ENCODE measurements around the gene TPST2.

TPST2 gene

GRCh38 chr22:26513838-26514237 is 76.1 kb downstream of the TPST2 start:
- Histone ChIP-seq H4K12ac (ENCODE audit: low read depth, low read length) (no peak overlapping the region), H3K18ac (ENCODE audit: low read length) (no peak overlapping the region), H3K9me3 (ENCODE audit: insufficient read depth, low read depth, low read length) (peaks cover 4% of the 10 kb centered on the region), H3K36me3 (ENCODE audit: control insufficient read depth in 1 of 2, insufficient read depth in 2 of 2, low read length in 2 of 2) (peaks cover 10 to 13% of the 10 kb centered on the region in 2 experiments), H2BK5ac (ENCODE audit: low read depth, low read length, poor library complexity) (no peak overlapping the region), H2AK5ac (ENCODE audit: low read length) (no peak overlapping the region), H2BK120ac (ENCODE audit: insufficient read depth, low read length, poor library complexity) (no peak overlapping the region), H3K79me1 (ENCODE audit: low read length) (peaks cover 3% of the 10 kb centered on the region), H3K23ac (ENCODE audit: low read length) (no peak overlapping the region), H3K79me2 (ENCODE audit: control insufficient read depth, insufficient read depth, low read length, poor library complexity) (peaks cover 3% of the 10 kb centered on the region), H3K27me3 (ENCODE audit: insufficient read depth, low read length) (no peaks in the 10 kb centered on the region), H3K27ac (ENCODE audit: low read depth, low read length) (no peak overlapping the region), H2AFZ (ENCODE audit: insufficient read depth, low read length, poor library complexity) (no peak overlapping the region), H4K8ac (ENCODE audit: low read depth, low read length) (no peak overlapping the region), H3K4ac (ENCODE audit: low read depth, low read length) (no peak overlapping the region), H3K4me2 (ENCODE audit: low read length) (no peak overlapping the region), H3K9ac (ENCODE audit: low read length) (no peak overlapping the region), H3K4me3 (ENCODE audit: low read depth, low read length) (no peak overlapping the region), H2BK12ac (ENCODE audit: low read length) (no peak overlapping the region), H3K4me1 (ENCODE audit: control insufficient read depth in 1 of 2, insufficient read depth in 2 of 2, low read length in 2 of 2) (peaks cover 5 to 8% of the 10 kb centered on the region in 2 experiments), H4K91ac (ENCODE audit: low read depth, low read length) (no peak overlapping the region), H3K14ac (ENCODE audit: low read length) (no peak overlapping the region)
- WGBS (ENCODE audit: extremely low coverage, insufficient coverage, insufficient read length): no CpG with 5 or more reads among the region's 1 CpG
- no peak for DNase-seq

DNA sequence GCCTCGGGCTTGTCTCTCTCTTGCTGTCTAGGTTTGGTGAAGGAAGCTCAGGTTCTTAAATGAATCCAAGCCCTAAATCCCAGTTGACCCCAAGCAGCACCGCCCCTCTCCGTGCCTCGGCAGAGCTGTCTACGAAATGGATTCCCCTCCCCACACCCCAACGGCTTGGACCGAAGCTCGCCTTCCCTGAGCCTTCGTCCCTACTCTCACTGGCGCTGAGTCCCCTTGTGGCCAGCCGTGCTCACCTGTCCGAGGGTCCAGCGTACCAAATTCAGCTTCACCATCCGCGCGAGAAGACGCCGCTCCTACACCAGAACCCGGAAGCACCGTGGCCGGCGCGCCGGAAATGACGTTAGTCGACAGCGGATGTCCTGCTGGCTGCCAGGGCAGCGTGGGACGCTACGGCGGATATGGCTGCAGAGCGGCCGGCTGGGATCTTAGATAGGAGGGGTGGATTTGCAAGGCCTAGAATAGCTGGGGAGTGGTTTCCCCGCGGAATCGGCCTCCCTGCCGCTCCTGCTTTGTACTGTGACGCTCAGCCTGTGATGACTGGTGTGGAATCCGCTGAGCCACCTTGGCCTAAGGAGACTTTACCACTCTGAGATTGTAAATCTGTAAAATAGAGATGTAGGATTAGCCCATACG is 77.7 kb downstream of the TPST2 start, which contains the start of gene TFIP11:
TSS of gene TFIP11 (minus strand) at position 325 of the 645 bp plus-strand sequence. CDS start 2,201 bp downstream, outside the sequence.
- peak within 1 kb of the TSS; percentile 86 for H3K4me2 ChIP-seq (ENCODE audit: low read length)
- peak within 1 kb of the TSS; percentile 47 for H4K91ac ChIP-seq (ENCODE audit: low read depth, low read length)
- no peak within 1 kb of the TSS for H3K23ac ChIP-seq (ENCODE audit: low read length)
- no peak within 1 kb of the TSS for H2BK120ac ChIP-seq (ENCODE audit: insufficient read depth, low read length, poor library complexity)
- H3K27ac ChIP-seq (ENCODE audit: low read depth, low read length): no peak within 1 kb of the TSS
- peak within 1 kb of the TSS; percentile 84 for H4K12ac ChIP-seq (ENCODE audit: low read depth, low read length)
- peak within 1 kb of the TSS; percentile 98 for H3K9ac ChIP-seq (ENCODE audit: low read length)
- peaks cover 16 to 17% of the 10 kb centered on the region in 2 experiments for H3K36me3 ChIP-seq (ENCODE audit: control insufficient read depth in 1 of 2, insufficient read depth in 2 of 2, low read length in 2 of 2)
- no peak within 1 kb of the TSS for H2BK12ac ChIP-seq (ENCODE audit: low read length)
- H3K4ac ChIP-seq (ENCODE audit: low read depth, low read length): peak within 1 kb of the TSS; percentile 22
- peaks cover 5 to 8% of the 10 kb centered on the region in 2 experiments for H3K4me1 ChIP-seq (ENCODE audit: control insufficient read depth in 1 of 2, insufficient read depth in 2 of 2, low read length in 2 of 2)
- peak; percentile 95 to 97 for DNase-seq
- peaks cover 3% of the 10 kb centered on the region for H3K79me2 ChIP-seq (ENCODE audit: control insufficient read depth, insufficient read depth, low read length, poor library complexity)
- H2AFZ ChIP-seq (ENCODE audit: insufficient read depth, low read length, poor library complexity): peak within 1 kb of the TSS; percentile 27
- peak within 1 kb of the TSS; percentile 96 for H3K4me3 ChIP-seq (ENCODE audit: low read depth, low read length)
- no peak within 1 kb of the TSS for H2AK5ac ChIP-seq (ENCODE audit: low read length)
- peaks cover 5% of the 10 kb centered on the region for H3K9me3 ChIP-seq (ENCODE audit: insufficient read depth, low read depth, low read length)
- H3K27me3 ChIP-seq (ENCODE audit: insufficient read depth, low read length): no peaks in the 10 kb centered on the region
- H3K79me1 ChIP-seq (ENCODE audit: low read length): peaks cover 3% of the 10 kb centered on the region
- no peak within 1 kb of the TSS for H2BK5ac ChIP-seq (ENCODE audit: low read depth, low read length, poor library complexity)
- WGBS (ENCODE audit: extremely low coverage, insufficient coverage, insufficient read length): no CpG with 5 or more reads among the region's 40 CpGs
- peak within 1 kb of the TSS; percentile 52 for H3K18ac ChIP-seq (ENCODE audit: low read length)
- H3K14ac ChIP-seq (ENCODE audit: low read length): peak within 1 kb of the TSS; percentile 69
- peak within 1 kb of the TSS; percentile 73 for H4K8ac ChIP-seq (ENCODE audit: low read depth, low read length)

GRCh38 chr22:26508148-26508547 is 81.8 kb downstream of the TPST2 start:
- Histone ChIP-seq H4K91ac (ENCODE audit: low read depth, low read length) (no peak overlapping the region), H3K36me3 (ENCODE audit: control insufficient read depth in 1 of 2, insufficient read depth in 2 of 2, low read length in 2 of 2) (peaks cover 35 to 42% of the 10 kb centered on the region in 2 experiments), H2BK5ac (ENCODE audit: low read depth, low read length, poor library complexity) (no peak overlapping the region), H2BK12ac (ENCODE audit: low read length) (no peak overlapping the region), H3K4me3 (ENCODE audit: low read depth, low read length) (no peak overlapping the region), H4K8ac (ENCODE audit: low read depth, low read length) (no peak overlapping the region), H3K79me1 (ENCODE audit: low read length) (peaks cover 3% of the 10 kb centered on the region), H3K23ac (ENCODE audit: low read length) (no peak overlapping the region), H2BK120ac (ENCODE audit: insufficient read depth, low read length, poor library complexity) (no peak overlapping the region), H3K4me2 (ENCODE audit: low read length) (no peak overlapping the region), H3K27ac (ENCODE audit: low read depth, low read length) (no peak overlapping the region), H3K79me2 (ENCODE audit: control insufficient read depth, insufficient read depth, low read length, poor library complexity) (peaks cover 3% of the 10 kb centered on the region), H3K27me3 (ENCODE audit: insufficient read depth, low read length) (no peaks in the 10 kb centered on the region), H3K9me3 (ENCODE audit: insufficient read depth, low read depth, low read length) (peaks cover 3% of the 10 kb centered on the region), H3K14ac (ENCODE audit: low read length) (no peak overlapping the region), H3K18ac (ENCODE audit: low read length) (no peak overlapping the region), H3K4me1 (ENCODE audit: control insufficient read depth in 1 of 2, insufficient read depth in 2 of 2, low read length in 2 of 2) (peaks cover 5 to 8% of the 10 kb centered on the region in 2 experiments), H3K9ac (ENCODE audit: low read length) (no peak overlapping the region), H3K4ac (ENCODE audit: low read depth, low read length) (no peak overlapping the region), H2AFZ (ENCODE audit: insufficient read depth, low read length, poor library complexity) (no peak overlapping the region), H4K12ac (ENCODE audit: low read depth, low read length) (no peak overlapping the region), H2AK5ac (ENCODE audit: low read length) (no peak overlapping the region)
- no peak for DNase-seq

- DNase-seq: no peak
- Histone ChIP-seq H3K23ac (ENCODE audit: low read length) (no peak overlapping the region), H3K4me3 (ENCODE audit: low read depth, low read length) (no peak overlapping the region), H3K27me3 (ENCODE audit: insufficient read depth, low read length) (no peaks in the 10 kb centered on the region), H2AFZ (ENCODE audit: insufficient read depth, low read length, poor library complexity) (no peak overlapping the region), H2BK12ac (ENCODE audit: low read length) (no peak overlapping the region), H2AK5ac (ENCODE audit: low read length) (no peak overlapping the region), H3K4me2 (ENCODE audit: low read length) (no peak overlapping the region), H3K4me1 (ENCODE audit: control insufficient read depth in 1 of 2, insufficient read depth in 2 of 2, low read length in 2 of 2) (no peaks in the 10 kb centered on the region), H4K8ac (ENCODE audit: low read depth, low read length) (no peak overlapping the region), H3K79me2 (ENCODE audit: control insufficient read depth, insufficient read depth, low read length, poor library complexity) (no peaks in the 10 kb centered on the region), H3K36me3 (ENCODE audit: control insufficient read depth in 1 of 2, insufficient read depth in 2 of 2, low read length in 2 of 2) (peaks cover 41 to 53% of the 10 kb centered on the region in 2 experiments), H3K14ac (ENCODE audit: low read length) (no peak overlapping the region), H3K4ac (ENCODE audit: low read depth, low read length) (no peak overlapping the region), H3K9me3 (ENCODE audit: insufficient read depth, low read depth, low read length) (peaks cover under 1% of the 10 kb centered on the region), H3K79me1 (ENCODE audit: low read length) (no peaks in the 10 kb centered on the region), H2BK5ac (ENCODE audit: low read depth, low read length, poor library complexity) (no peak overlapping the region), H4K91ac (ENCODE audit: low read depth, low read length) (no peak overlapping the region), H2BK120ac (ENCODE audit: insufficient read depth, low read length, poor library complexity) (no peak overlapping the region), H3K18ac (ENCODE audit: low read length) (no peak overlapping the region), H3K27ac (ENCODE audit: low read depth, low read length) (no peak overlapping the region), H4K12ac (ENCODE audit: low read depth, low read length) (no peak overlapping the region), H3K9ac (ENCODE audit: low read length) (no peak overlapping the region)
- WGBS (ENCODE audit: extremely low coverage, insufficient coverage, insufficient read length): no CpG with 5 or more reads among the region's 1 CpG
These were observed 86.2 kb downstream of the TPST2 start for GRCh38 chr22:26503758-26504157.

Measured in trophoblast cell (in vitro differentiated cells and primary cell).